Neural progenitor cell (in vitro differentiated cells): ENCODE measurements around the gene CDH23. TPM values are rescaled to one million over a fixed set of nuclear protein-coding genes. Genes with fewer than 3 reads are reported as not detected.

Experiments used
- DNase-seq: peaks from one replicate; pipeline ENCODE4 v3.0.0-alpha.2; 2016; ENCODE audit warnings: low spot score
- H2AFZ ChIP-seq: fragments of 200-600 bp; sonication (generic); replicated peaks from 2 replicates; pipeline ENCODE4 v1.6.1; 2016; ENCODE audit warnings: antibody characterized with exemption
- H3F3A ChIP-seq: fragments of 200-600 bp; sonication (generic); 2 replicates; pipeline ENCODE4 v1.6.1; 2016; ENCODE audit warnings: antibody characterized with exemption, low read depth
- H3K27ac ChIP-seq: fragments of 200-600 bp; sonication (generic); 2 replicates; pipeline ENCODE4 v1.5.1; 2016; ENCODE audit warnings: mild to moderate bottlenecking
- H3K27me3 ChIP-seq: fragments of 200-600 bp; sonication (generic); 2 replicates; pipeline ENCODE4 v1.6.1; 2016; ENCODE audit warnings: mild to moderate bottlenecking, moderate library complexity
- H3K36me3 ChIP-seq: fragments of 200-600 bp; sonication (generic); 2 replicates; pipeline ENCODE4 v1.5.1; 2016
- H3K4me1 ChIP-seq: fragments of 200-600 bp; sonication (generic); 2 replicates; pipeline ENCODE4 v1.6.1; 2016; ENCODE audit warnings: mixed run types
- H3K4me2 ChIP-seq: fragments of 200-600 bp; sonication (generic); 2 replicates; pipeline ENCODE4 v1.6.1; 2016
- H3K4me3 ChIP-seq: fragments of 200-600 bp; sonication (generic); 2 replicates; pipeline ENCODE4 v1.5.1; 2016
- H3K79me2 ChIP-seq: fragments of 200-600 bp; sonication (generic); 2 replicates; pipeline ENCODE4 v1.6.1; 2016; ENCODE audit warnings: low read depth
- H3K9ac ChIP-seq: fragments of 200-600 bp; sonication (generic); 2 replicates; pipeline ENCODE4 v1.6.1; 2016
- H3K9me3 ChIP-seq: fragments of 200-600 bp; sonication (generic); 2 replicates; pipeline ENCODE4 v1.5.1; 2016; ENCODE audit warnings: low read depth
- H4K20me1 ChIP-seq: fragments of 200-600 bp; sonication (generic); 2 replicates; pipeline ENCODE4 v1.6.1; 2016; ENCODE audit warnings: low read depth
- H3K27ac Mint-ChIP-seq: 3 replicates; pipeline ENCODE4 v1.8.0; 2021; ENCODE audit warnings: mixed read lengths
- H3K27me3 Mint-ChIP-seq: 2 replicates; pipeline ENCODE4 v1.8.0; 2022; ENCODE audit warnings: low read depth, mild to moderate bottlenecking, inconsistent platforms, moderate library complexity, mixed read lengths; ENCODE audit not compliant: insufficient read depth
- H3K36me3 Mint-ChIP-seq: 3 replicates; pipeline ENCODE4 v1.8.0; 2021; ENCODE audit warnings: mixed read lengths
- H3K4me1 Mint-ChIP-seq: 3 replicates; pipeline ENCODE4 v1.8.0; 2021; ENCODE audit warnings: mixed read lengths
- H3K4me3 Mint-ChIP-seq: 3 replicates; pipeline ENCODE4 v1.8.0; 2021; ENCODE audit warnings: mild to moderate bottlenecking, moderate library complexity, mixed read lengths
- H3K9me3 Mint-ChIP-seq: 3 replicates; pipeline ENCODE4 v1.8.0; 2020; ENCODE audit warnings: mixed read lengths
- EZH2 ChIP-seq: fragments of 200-600 bp; sonication (generic); IDR thresholded peaks from 2 replicates; pipeline ENCODE4 v1.6.1; 2017; ENCODE audit warnings: antibody characterized with exemption, mild to moderate bottlenecking, moderate library complexity
- EZH2phosphoT487 ChIP-seq: fragments of 200-600 bp; sonication (generic); IDR thresholded peaks from 2 replicates; pipeline ENCODE4 v1.6.1; 2017; ENCODE audit warnings: antibody characterized with exemption
- total RNA-seq: library from RNA; depleted of rRNA; stranded (reverse); fragments of >200 nt; gene quantifications from 2 replicates; pipeline ENCODE4 v1.2.3, GENCODE V29; 2015; ENCODE audit warnings: low replicate concordance
- TF ChIP-seq, protein P1 (sequence below): fragments of 200-600 bp; sonication (generic); IDR thresholded peaks from 2 replicates; pipeline ENCODE4 v1.5.1; 2017; ENCODE audit warnings: antibody characterized with exemption, mild to moderate bottlenecking

Gene CDH23
- total RNA-seq, 1 donor from 2014 or later: 5.9 TPM

- no peak for DNase-seq
- TF ChIP-seq EZH2 (no peak), EZH2phosphoT487 (no peak)
- TF ChIP-seq, protein P1, sequence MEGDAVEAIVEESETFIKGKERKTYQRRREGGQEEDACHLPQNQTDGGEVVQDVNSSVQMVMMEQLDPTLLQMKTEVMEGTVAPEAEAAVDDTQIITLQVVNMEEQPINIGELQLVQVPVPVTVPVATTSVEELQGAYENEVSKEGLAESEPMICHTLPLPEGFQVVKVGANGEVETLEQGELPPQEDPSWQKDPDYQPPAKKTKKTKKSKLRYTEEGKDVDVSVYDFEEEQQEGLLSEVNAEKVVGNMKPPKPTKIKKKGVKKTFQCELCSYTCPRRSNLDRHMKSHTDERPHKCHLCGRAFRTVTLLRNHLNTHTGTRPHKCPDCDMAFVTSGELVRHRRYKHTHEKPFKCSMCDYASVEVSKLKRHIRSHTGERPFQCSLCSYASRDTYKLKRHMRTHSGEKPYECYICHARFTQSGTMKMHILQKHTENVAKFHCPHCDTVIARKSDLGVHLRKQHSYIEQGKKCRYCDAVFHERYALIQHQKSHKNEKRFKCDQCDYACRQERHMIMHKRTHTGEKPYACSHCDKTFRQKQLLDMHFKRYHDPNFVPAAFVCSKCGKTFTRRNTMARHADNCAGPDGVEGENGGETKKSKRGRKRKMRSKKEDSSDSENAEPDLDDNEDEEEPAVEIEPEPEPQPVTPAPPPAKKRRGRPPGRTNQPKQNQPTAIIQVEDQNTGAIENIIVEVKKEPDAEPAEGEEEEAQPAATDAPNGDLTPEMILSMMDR: no peak
- H3K4me3 Mint-ChIP-seq: no peak overlapping the region
- Histone ChIP-seq H3K4me3 (no peak overlapping the region), H4K20me1 (no peaks in the 10 kb centered on the region), H3K9ac (no peak overlapping the region), H3K4me1 (peaks cover 38% of the 10 kb centered on the region), H3K27me3 (no peaks in the 10 kb centered on the region), H3K9me3 (no peaks in the 10 kb centered on the region), H3K79me2 (no peaks in the 10 kb centered on the region), H3K27ac (no peak overlapping the region), H3K36me3 (no peaks in the 10 kb centered on the region), H3F3A (peaks cover 26% of the 10 kb centered on the region), H2AFZ (no peak overlapping the region), H3K4me2 (no peak overlapping the region)
- peaks cover 33% of the 10 kb centered on the region for H3K27me3 Mint-ChIP-seq
- H3K4me1 Mint-ChIP-seq: peaks cover 44% of the 10 kb centered on the region
- H3K27ac Mint-ChIP-seq: no peak overlapping the region
- no peaks in the 10 kb centered on the region for H3K9me3 Mint-ChIP-seq
- no peaks in the 10 kb centered on the region for H3K36me3 Mint-ChIP-seq
These were observed 267.9 kb downstream of the CDH23 start for GRCh38 chr10:71664585-71664984.

DNA sequence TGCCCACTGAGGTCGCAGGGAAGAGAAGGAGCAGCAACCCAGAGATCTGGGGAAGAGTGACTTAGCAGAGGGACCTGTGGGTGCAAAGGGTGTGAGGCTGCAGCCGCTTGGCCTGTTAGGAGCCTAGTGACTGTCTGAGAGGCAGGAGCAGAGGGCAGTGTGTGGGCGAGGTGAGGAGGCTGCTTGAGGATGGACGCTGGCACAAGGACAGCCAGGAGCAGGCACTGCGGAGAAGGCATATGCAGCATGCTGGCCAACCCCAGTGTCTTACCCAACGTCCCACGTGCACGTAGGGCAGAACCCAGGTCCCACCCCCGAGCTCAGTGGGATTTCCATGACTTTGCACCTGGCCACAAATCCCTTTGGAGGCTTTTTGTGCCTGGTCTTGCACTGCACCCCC lies 268.7 kb downstream of the CDH23 start:
- Mint-ChIP-seq H3K36me3 (no peaks in the 10 kb centered on the region), H3K4me3 (no peak overlapping the region), H3K9me3 (no peaks in the 10 kb centered on the region), H3K4me1 (peaks cover 41% of the 10 kb centered on the region), H3K27me3 (peaks cover 28% of the 10 kb centered on the region), H3K27ac (peak overlapping the region; percentile 62)
- no peak for DNase-seq
- no peaks in the 10 kb centered on the region for H3K79me2 ChIP-seq
- H3K9ac ChIP-seq: no peak overlapping the region
- H3K4me1 ChIP-seq: peaks cover 31% of the 10 kb centered on the region
- H4K20me1 ChIP-seq: no peaks in the 10 kb centered on the region
- no peaks in the 10 kb centered on the region for H3K36me3 ChIP-seq
- no peaks in the 10 kb centered on the region for H3K27me3 ChIP-seq
- TF ChIP-seq EZH2 (no peak), EZH2phosphoT487 (no peak)
- TF ChIP-seq, protein P1: no peak
- H3F3A ChIP-seq: peaks cover 17% of the 10 kb centered on the region
- no peak overlapping the region for H3K4me2 ChIP-seq
- no peaks in the 10 kb centered on the region for H3K9me3 ChIP-seq
- no peak overlapping the region for H3K4me3 ChIP-seq
- H2AFZ ChIP-seq: no peak overlapping the region
- no peak overlapping the region for H3K27ac ChIP-seq

GRCh38 chr10:71666639-71667386 lies 270.1 kb downstream of the CDH23 start:
- H3K27ac ChIP-seq: peak overlapping the region; percentile 46
- H3K9me3 Mint-ChIP-seq: no peaks in the 10 kb centered on the region
- H3K4me2 ChIP-seq: peak overlapping the region; percentile 16
- no peak overlapping the region for H3K9ac ChIP-seq
- peak overlapping the region; percentile 42 for H3K4me3 Mint-ChIP-seq
- H4K20me1 ChIP-seq: no peaks in the 10 kb centered on the region
- peak overlapping the region; percentile 57 for H3K27ac Mint-ChIP-seq
- H3F3A ChIP-seq: peaks cover 8% of the 10 kb centered on the region
- H3K4me1 ChIP-seq: peaks cover 25% of the 10 kb centered on the region
- no peaks in the 10 kb centered on the region for H3K36me3 ChIP-seq
- TF ChIP-seq, protein P1: no peak
- TF ChIP-seq EZH2phosphoT487 (no peak), EZH2 (no peak)
- DNase-seq: peak; percentile 52
- peaks cover 35% of the 10 kb centered on the region for H3K4me1 Mint-ChIP-seq
- no peaks in the 10 kb centered on the region for H3K9me3 ChIP-seq
- H2AFZ ChIP-seq: no peak overlapping the region
- H3K79me2 ChIP-seq: no peaks in the 10 kb centered on the region
- no peaks in the 10 kb centered on the region for H3K27me3 ChIP-seq
- H3K36me3 Mint-ChIP-seq: no peaks in the 10 kb centered on the region
- H3K4me3 ChIP-seq: no peak overlapping the region
- H3K27me3 Mint-ChIP-seq: peaks cover 28% of the 10 kb centered on the region
